GM12878 (cell line): ENCODE measurements around the gene MTTP. TPM values are rescaled to one million over a fixed set of nuclear protein-coding genes. Genes with fewer than 3 reads are reported as not detected.

Experiments used
- ATAC-seq: fragments of 200-7000 bp; cut with Tn5 transposase; 3 replicates; pipeline ENCODE4 v1.9.1; 2020; ENCODE audit warnings: mild to moderate bottlenecking, moderate library complexity
- BruUV-seq: library from RNA; stranded (reverse); fragments of 400-500 nt; replicated peaks from 2 replicates; lab custom pipeline; 2021; lab: Mats Ljungman, UMichigan
- CTCF ChIA-PET: fragments of 300-600 bp; sonication (Branson Sonifier 250); formaldehyde crosslinking; extraction: SDS; loops from one replicate; lab custom pipeline; 2021; ENCODE audit warnings: inconsistent platforms; lab: Yijun Ruan, JAX
- POLR2A ChIA-PET: fragments of 350-600 bp; formaldehyde crosslinking; extraction: SDS; loops from one replicate; lab custom pipeline; 2021; ENCODE audit warnings: inconsistent platforms; lab: Charles Lee
- RAD21 ChIA-PET: fragments of 300-600 bp; sonication (Branson Sonifier 250); formaldehyde crosslinking; loops from one replicate; lab custom pipeline; 2023; ENCODE audit warnings: antibody characterized with exemption; ENCODE audit not compliant: unreplicated experiment; lab: Charles Lee
- SMC1A ChIA-PET: fragments of 300-600 bp; sonication (Branson Sonifier 250); formaldehyde crosslinking; loops from one replicate; lab custom pipeline; 2023; ENCODE audit not compliant: unreplicated experiment, uncharacterized antibody; lab: Charles Lee
- DNase-seq: peaks from one replicate; pipeline ENCODE4 v3.0.0-alpha.2; 2011; ENCODE audit warnings: low read depth, low spot score
- FAIRE-seq: peaks from 3 replicates; lab custom pipeline; 2011; peaks lifted over from hg19 to GRCh38; lab: Jason Lieb, UNC
- H2AFZ ChIP-seq: 2 replicates; pipeline ENCODE4 v1.6.0; 2011; ENCODE audit warnings: low read depth, low read length, control low read depth; ENCODE audit not compliant: control insufficient read depth
- H3K27ac ChIP-seq: 2 replicates; pipeline ENCODE4 v1.5.1; 2011; ENCODE audit warnings: control low read depth; ENCODE audit not compliant: control insufficient read depth, insufficient read depth
- H3K27me3 ChIP-seq, 2 experiments: replicated peaks in 1 of 2; 2 replicates each; pipeline versions ENCODE4 v1.6.0 to v1.6.1; 2011; ENCODE audit warnings: low read length in 1 of 2; ENCODE audit not compliant: control insufficient read depth in 2 of 2, insufficient read depth in 2 of 2
- H3K36me3 ChIP-seq, 2 experiments: 2 replicates each; pipeline ENCODE4 v1.5.1; 2011; ENCODE audit warnings: low read length in 1 of 2; ENCODE audit not compliant: control insufficient read depth in 2 of 2, insufficient read depth in 2 of 2
- H3K4me1 ChIP-seq: 2 replicates; pipeline ENCODE4 v1.6.1; 2011; ENCODE audit warnings: mild to moderate bottlenecking, low read length, moderate library complexity, mixed read lengths; ENCODE audit not compliant: control insufficient read depth, insufficient read depth
- H3K4me2 ChIP-seq: 2 replicates; pipeline ENCODE4 v1.6.0; 2011; ENCODE audit warnings: control low read depth; ENCODE audit not compliant: control insufficient read depth, insufficient read depth
- H3K4me3 ChIP-seq: fragments of 200-600 bp; sonication (generic); 2 replicates; pipeline ENCODE4 v1.5.1; 2016
- H3K79me2 ChIP-seq: 2 replicates; pipeline ENCODE4 v1.6.0; 2011; ENCODE audit warnings: low read length; ENCODE audit not compliant: control insufficient read depth, insufficient read depth
- H3K9ac ChIP-seq: 2 replicates; pipeline ENCODE4 v1.8.0; 2011; ENCODE audit warnings: low read length, control low read depth, mixed read lengths; ENCODE audit not compliant: control insufficient read depth, insufficient read depth
- H3K9me3 ChIP-seq: replicated peaks from 3 replicates; pipeline ENCODE4 v1.5.1; 2011; ENCODE audit warnings: mild to moderate bottlenecking, low read length; ENCODE audit not compliant: control insufficient read depth, insufficient read depth
- H4K20me1 ChIP-seq: 2 replicates; pipeline ENCODE4 v1.6.0; 2011; ENCODE audit not compliant: control insufficient read depth, insufficient read depth
- HDAC2 ChIP-seq: fragments of 200-600 bp; sonication (generic); IDR thresholded peaks from 2 replicates; pipeline ENCODE4 v1.6.1; 2017
- MYC ChIP-seq: IDR thresholded peaks from 2 replicates; pipeline ENCODE4 v1.6.1; 2011; ENCODE audit warnings: mild to moderate bottlenecking, low read length, moderate library complexity, inconsistent platforms; ENCODE audit not compliant: insufficient read depth, insufficient replicate concordance, insufficient read length, severe bottlenecking
- POU2F2 ChIP-seq: IDR thresholded peaks from 3 replicates; pipeline ENCODE4 v1.6.1; 2011; ENCODE audit warnings: low read depth, mild to moderate bottlenecking, low read length, borderline replicate concordance
- WGBS: methylation state at CpG from one replicate; pipeline ENCODE4 v1.1.6; 2016; ENCODE audit warnings: low lambda C conversion rate; ENCODE audit not compliant: insufficient replicate concordance, insufficient coverage; ENCODE audit errors: missing lambda C conversion rate; 5-methylcytosine and 5-hydroxymethylcytosine counted together
- in situ Hi-C: fragments of 300-500 bp; cut with MboI; formaldehyde crosslinking; loops from 9 replicates; pipeline ENCODE4 v1.14.3; 2018; ENCODE audit warnings: mixed read lengths
- intact Hi-C: fragments of 100-400 bp; cut with micrococcal nuclease; formaldehyde crosslinking; loops from one replicate; pipeline ENCODE4 v1.14.2; 2022; ENCODE audit not compliant: unreplicated experiment
- polyA plus RNA-seq, 11 experiments: library from polyadenylated mRNA; depleted of rRNA in 4 of 11; unstranded in 6 of 11; stranded (reverse) in 5 of 11; fragments of >200 nt; fragmentation: Nextera tagmentation in 4 of 11; fragmentation: Illumina TruSeq in 1 of 11; extraction: Ambion mirVana in 4 of 11; extraction: Trizol in 1 of 11; gene quantifications; 1 replicate in 1 of 11; 2 replicates in 10 of 11; pipeline versions ENCODE4 v1.2.1 to v1.2.3, GENCODE V29; 2011 to 2016; ENCODE audit warnings: inconsistent platforms in 2 of 11, missing spikeins in 2 of 11, low read depth in 1 of 11
- total RNA-seq, 4 experiments: library from RNA; depleted of rRNA in 3 of 4; stranded (reverse); fragments of >200 nt in 3 of 4; fragmentation: Illumina TruSeq in 1 of 4; extraction: Trizol in 1 of 4; gene quantifications; 2 replicates each; pipeline versions ENCODE4 v1.2.1 to v1.2.3, GENCODE V29; 2013 to 2021
- TF ChIP-seq, protein P1 (sequence below): fragments of 450-650 bp; IDR thresholded peaks from 2 replicates; pipeline ENCODE4 v1.6.1; 2018; ENCODE audit warnings: mild to moderate bottlenecking, low read depth, moderate library complexity; ENCODE audit not compliant: partially characterized antibody

The MTTP gene
- total and polyA plus RNA-seq, 10 of the 15 experiments (the other 5 are each of a cell fraction or from before 2014, with no cell fraction given) = 0.08 to 2.2 (median 0.21) TPM; not detected in 1

DNA sequence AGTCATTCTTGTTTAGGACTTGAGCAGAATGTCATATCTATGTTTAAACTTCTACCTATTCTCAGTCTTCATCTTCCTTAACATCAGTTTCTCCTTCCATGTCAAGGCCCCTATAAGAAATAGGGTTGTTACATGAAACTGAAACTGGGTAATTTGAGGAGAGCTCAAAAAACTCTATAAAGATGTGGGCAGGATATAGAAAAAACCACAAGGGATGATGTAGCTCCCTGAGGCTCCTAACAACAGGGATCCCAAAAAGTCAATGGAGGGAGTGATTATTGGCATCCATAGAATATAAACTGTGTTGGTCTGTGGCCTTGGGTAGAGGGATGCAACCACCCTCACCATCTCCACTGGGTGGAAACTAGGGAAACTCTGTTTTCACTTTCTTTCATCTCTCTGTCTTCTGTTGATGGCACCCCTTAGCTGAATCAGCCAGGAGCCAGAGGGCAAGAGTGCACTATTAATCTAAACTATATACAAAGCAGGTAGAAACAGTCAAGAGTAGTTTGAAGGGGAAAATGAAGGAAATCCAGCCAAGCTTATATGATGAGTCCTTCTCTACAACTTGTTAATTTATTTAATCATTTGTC, 55.4 kb downstream of the MTTP start (continued):
- no peak for TF ChIP-seq MYC

DNA sequence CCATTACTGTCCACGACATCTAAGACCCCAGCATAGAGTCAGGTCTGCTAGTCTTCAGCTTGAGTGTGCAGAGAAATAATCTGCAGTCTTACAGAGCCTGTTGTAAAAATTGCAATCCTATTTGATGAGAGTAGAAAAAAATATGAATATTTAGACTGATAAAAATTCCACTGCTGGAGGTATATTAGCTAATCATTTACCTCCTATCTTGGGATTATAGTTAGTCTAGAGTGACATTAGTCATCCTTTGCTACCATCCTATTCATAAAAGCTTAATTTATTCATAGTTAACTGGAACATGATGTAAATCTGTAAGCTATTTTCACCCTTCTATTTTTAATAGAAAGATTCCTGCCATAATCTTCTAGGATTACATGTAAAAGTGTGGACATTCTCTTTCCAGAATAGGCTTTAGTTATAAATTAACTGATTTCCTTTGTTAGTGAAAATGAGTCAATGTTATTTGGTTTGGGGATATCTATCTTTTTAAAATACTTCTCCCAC, 56.3 kb downstream of the MTTP start:
- CTCF ChIA-PET = interaction anchor here (0.6 to 1.0 kb wide), 2 partner anchors 177 to 197 kb away, joined by 3 read pairs; no protein-coding TSS in a partner anchor
- intact Hi-C loops = no loop called here
- BruUV-seq = no TSS peak

More for the DNA sequence above, 56.3 kb downstream of the MTTP start:
- no peak for TF ChIP-seq POU2F2
- TF ChIP-seq HDAC2 = no peak
- TF ChIP-seq, protein P1, sequence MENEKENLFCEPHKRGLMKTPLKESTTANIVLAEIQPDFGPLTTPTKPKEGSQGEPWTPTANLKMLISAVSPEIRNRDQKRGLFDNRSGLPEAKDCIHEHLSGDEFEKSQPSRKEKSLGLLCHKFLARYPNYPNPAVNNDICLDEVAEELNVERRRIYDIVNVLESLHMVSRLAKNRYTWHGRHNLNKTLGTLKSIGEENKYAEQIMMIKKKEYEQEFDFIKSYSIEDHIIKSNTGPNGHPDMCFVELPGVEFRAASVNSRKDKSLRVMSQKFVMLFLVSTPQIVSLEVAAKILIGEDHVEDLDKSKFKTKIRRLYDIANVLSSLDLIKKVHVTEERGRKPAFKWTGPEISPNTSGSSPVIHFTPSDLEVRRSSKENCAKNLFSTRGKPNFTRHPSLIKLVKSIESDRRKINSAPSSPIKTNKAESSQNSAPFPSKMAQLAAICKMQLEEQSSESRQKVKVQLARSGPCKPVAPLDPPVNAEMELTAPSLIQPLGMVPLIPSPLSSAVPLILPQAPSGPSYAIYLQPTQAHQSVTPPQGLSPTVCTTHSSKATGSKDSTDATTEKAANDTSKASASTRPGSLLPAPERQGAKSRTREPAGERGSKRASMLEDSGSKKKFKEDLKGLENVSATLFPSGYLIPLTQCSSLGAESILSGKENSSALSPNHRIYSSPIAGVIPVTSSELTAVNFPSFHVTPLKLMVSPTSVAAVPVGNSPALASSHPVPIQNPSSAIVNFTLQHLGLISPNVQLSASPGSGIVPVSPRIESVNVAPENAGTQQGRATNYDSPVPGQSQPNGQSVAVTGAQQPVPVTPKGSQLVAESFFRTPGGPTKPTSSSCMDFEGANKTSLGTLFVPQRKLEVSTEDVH = no peak
- TF ChIP-seq, all 136 proteins: peak for 0
- no peak overlapping the region for H3K9ac ChIP-seq
- H4K20me1 ChIP-seq = no peaks in the 10 kb centered on the region
- ChIA-PET RAD21 (no interaction called here), POLR2A (no interaction called here), SMC1A (interaction anchor here (1.0 kb wide), 1 partner anchor 9 kb away, joined by 3 read pairs; no protein-coding TSS in a partner anchor)
- ATAC-seq = no peak
- in situ Hi-C loops = no loop called here
- H2AFZ ChIP-seq = no peak overlapping the region
- WGBS = 0% methylated on average over 1 of the region's 1 CpG
- no peaks in the 10 kb centered on the region for H3K36me3 ChIP-seq
- no peak for FAIRE-seq
- H3K4me1 ChIP-seq = no peaks in the 10 kb centered on the region
- H3K79me2 ChIP-seq = no peaks in the 10 kb centered on the region
- no peak overlapping the region for H3K27ac ChIP-seq
- DNase-seq = no peak
- H3K9me3 ChIP-seq = no peaks in the 10 kb centered on the region
- no peak overlapping the region for H3K4me3 ChIP-seq
- no peaks in the 10 kb centered on the region; a peak in 1 of 4 replicates for H3K27me3 ChIP-seq
- no peak overlapping the region for H3K4me2 ChIP-seq
